ENCODE data around the gene COMMD6. TPM values are rescaled to one million over a fixed set of nuclear protein-coding genes. Genes with fewer than 3 reads are reported as not detected.
A peak's percentile ranks its signal among the peaks of the same experiment; 100 is the strongest.

Gene COMMD6
- total and polyA plus RNA-seq, 2 of the 13 experiments (the other 11 are each of a cell fraction or from before 2014, with no cell fraction given), result 97.0 to 164 TPM

GRCh38 chr13:75537401-75538365 is at the start of gene COMMD6 (continued):
- TF ChIP-seq ZSCAN20 (CRISPR knock-in tag; IDR thresholded peaks at IDR 0.05; ENCODE audit: borderline replicate concordance), result no peak
- no peak for TF ChIP-seq ZNF234 (CRISPR knock-in tag; conservative IDR thresholded peaks at IDR 0.05)
- TF ChIP-seq ZNF382 (CRISPR knock-in tag; IDR thresholded peaks at IDR 0.05; ENCODE audit: borderline replicate concordance), result no peak
- TF ChIP-seq TRIM24 (CRISPR knock-in tag; IDR thresholded peaks at IDR 0.05), result no peak
- peak; percentile 6 for TF ChIP-seq ELF3 (CRISPR knock-in tag; IDR thresholded peaks at IDR 0.05)
- peak in 1 of 2 experiments; percentile 74; a peak in 3 of 4 replicates for TF ChIP-seq HMGXB4 (CRISPR knock-in tag; IDR thresholded peaks at IDR 0.05; ENCODE audit: borderline replicate concordance in 1 of 2, low read depth in 1 of 2)
- TF ChIP-seq SMYD3 (CRISPR knock-in tag; IDR thresholded peaks at IDR 0.05), result no peak
- peak; percentile 55 for TF ChIP-seq ZEB1 (IDR thresholded peaks at IDR 0.05; ENCODE audit: insufficient replicate concordance, low read depth)
- TF ChIP-seq ZHX1 (CRISPR knock-in tag; IDR thresholded peaks at IDR 0.05; ENCODE audit: low read depth), result no peak
- TF ChIP-seq ZNF337 (CRISPR knock-in tag; IDR thresholded peaks at IDR 0.05; ENCODE audit: borderline replicate concordance, low read depth), result no peak
- TF ChIP-seq GATAD2A (CRISPR knock-in tag; IDR thresholded peaks at IDR 0.05), result peak; percentile 57; the same call in 1 of the 2 replicates
- TF ChIP-seq BORCS8-MEF2B (CRISPR knock-in tag; IDR thresholded peaks at IDR 0.05), result no peak
- TF ChIP-seq TEF (CRISPR knock-in tag; IDR thresholded peaks at IDR 0.05), result no peak
- TF ChIP-seq ZFP36 (IDR thresholded peaks at IDR 0.05; ENCODE audit: borderline replicate concordance, low read depth, low read length, partially characterized antibody), result no peak
- no peak for TF ChIP-seq GTF2F1 (IDR thresholded peaks at IDR 0.05; ENCODE audit: low read length)
- TF ChIP-seq RBM39 (IDR thresholded peaks at IDR 0.05; ENCODE audit: low read depth, low read length, poor library complexity, severe bottlenecking), result no peak
- no peak for TF ChIP-seq ZNF678 (CRISPR knock-in tag; IDR thresholded peaks at IDR 0.05)

All from HepG2 (cell line).